Ramos (cell line): ENCODE data around the gene PRDM1.

Experiments
- in situ Hi-C: fragments of 300-500 bp; cut with MboI; formaldehyde crosslinking; loops from one replicate; pipeline ENCODE4 v1.14.3; 2022; ENCODE audit warnings: low sequenced_read_pairs; ENCODE audit not compliant: unreplicated experiment

Gene PRDM1

DNA sequence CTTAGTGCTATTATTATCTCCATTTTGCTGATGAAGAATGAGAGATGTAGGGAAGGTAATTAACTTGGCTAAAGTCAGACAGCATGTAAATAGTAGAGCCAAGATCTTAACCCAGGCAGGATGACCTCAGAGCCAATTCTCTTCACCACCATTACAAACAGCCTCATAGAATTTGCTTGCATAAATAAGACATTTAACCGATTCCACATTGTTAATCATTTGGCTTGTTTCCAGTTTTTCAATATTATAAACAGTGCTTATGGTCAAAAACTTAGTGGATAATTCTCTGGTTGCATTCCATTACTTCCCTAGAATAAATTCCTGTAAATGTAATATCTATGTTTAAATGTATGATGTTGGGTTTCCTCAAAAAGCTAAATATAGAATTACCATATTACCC, 19.1 kb upstream of the PRDM1 start:
- in situ Hi-C loops = no loop called here

DNA sequence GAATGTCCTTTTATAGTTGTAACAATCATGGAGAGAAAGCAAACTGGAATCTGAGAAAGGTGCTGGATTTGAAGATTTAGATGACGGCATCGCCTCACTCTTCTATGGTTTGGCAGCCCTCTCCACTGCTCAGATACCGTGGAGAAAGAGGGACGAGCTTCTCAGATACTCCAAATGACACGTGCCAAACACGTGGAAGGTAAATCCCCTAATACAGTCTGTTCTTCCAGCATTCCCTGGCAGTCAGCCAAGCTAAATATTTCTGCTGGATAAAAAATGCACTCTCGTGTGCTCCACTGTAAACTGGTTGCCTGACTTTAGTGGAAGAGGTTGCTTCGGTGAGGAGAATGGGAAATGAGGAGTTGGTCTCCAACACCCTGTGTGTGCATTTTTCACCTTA, 16.7 kb upstream of the PRDM1 start:
- in situ Hi-C loops = no loop called here

DNA sequence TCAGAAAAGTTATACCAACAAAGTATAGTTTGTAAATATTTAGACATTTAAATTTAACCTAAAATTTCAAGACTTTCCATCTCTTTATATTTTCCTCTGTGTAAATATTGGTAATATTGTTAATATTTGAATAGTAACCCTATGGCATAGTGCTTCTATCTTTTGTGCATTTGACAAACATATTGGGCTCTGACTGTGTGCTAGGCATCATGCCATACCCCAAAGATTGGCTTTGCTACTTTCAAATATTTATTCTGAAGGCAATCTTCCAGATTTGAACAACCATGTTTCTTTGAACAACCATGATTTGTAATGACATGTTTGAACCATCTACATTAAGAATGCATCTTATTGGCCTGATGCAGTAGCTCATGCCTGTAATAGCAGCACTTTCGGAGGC, 15.5 kb upstream of the PRDM1 start:
- in situ Hi-C loops = no loop called here

DNA sequence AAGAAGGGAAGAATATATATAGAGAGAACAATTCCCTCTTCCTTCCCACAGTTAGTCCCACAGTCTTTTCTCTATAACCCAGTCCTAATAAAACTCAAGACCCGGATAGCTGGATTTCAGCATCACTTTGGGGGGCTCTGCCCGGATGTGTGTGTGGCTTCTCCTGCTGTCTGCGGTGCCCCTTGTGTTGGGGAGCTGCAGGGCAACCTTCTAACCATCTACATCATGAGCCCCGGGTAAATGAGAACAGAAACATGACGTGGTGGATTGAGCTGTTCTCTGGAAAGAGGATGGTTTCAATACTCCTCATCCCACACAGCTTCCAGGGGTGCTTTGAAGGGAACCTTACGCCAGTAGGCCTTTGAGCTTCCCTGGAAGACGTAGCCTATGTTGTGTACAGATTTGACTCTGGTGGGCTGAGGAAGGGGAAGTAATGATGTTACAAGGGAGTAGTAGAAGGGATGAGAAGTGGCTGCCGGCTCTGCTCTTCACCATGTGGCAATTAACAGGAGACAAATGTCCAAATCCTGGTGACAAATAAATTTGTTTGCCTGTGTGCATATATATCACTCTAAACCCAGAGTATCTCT, 13.5 kb upstream of the PRDM1 start:
- in situ Hi-C loops = no loop called here

DNA sequence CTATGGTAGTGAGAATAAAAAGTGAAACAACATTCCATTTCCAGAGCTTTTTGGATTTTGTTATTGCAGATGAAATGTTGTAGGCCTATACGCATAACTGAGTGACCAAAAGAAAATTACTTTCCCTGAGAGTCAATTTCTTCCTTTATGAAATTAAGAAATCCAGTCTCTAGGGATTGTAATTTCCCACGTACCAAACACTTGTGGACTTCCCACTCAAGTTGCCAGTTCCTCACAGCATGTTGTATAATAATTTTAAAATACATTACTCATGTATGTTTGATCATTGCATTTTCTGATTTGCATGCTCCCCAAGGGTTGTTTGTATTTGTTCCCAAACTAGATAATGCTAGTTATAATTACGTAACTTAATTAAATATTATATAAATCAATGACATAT, 12.0 kb upstream of the PRDM1 start:
- in situ Hi-C loops = no loop called here

DNA sequence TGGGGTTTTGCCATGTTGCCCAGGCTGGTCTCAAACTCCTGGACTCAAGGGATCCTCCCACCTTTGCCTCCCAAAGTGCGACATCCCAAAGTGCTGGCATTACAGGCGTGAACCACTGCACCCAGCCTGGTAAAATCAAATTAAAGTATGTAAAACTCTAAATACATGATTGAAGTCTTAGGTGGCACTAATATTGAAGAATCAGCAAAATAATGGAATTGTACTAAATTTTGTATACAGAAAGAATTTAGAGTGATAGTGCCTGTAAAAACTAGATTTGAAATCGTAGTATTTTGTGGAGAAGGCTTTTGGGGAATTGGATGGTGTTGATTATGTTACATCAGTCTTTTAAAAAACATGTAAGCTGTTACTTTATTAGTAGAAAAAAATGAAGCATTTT, 10.0 kb upstream of the PRDM1 start:
- in situ Hi-C loops = no loop called here

DNA sequence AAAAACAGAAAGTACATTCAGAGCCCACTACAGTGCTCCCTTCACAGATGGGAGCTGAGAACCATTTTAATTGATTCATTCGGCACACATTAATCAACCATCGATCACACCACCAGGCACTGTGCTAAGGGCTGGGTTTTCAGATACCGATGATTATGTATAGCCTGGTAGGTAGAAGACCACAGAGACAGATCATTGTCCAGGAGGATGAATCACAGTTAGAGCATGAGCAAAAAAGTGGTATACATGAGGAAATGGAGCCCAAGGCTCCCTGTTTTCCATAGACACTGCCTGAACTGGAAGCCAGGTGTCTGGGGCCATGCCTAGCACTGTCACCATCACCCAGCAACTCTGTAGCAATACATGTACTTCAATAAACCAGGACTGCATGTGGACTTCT, 9.0 kb upstream of the PRDM1 start:
- in situ Hi-C loops = no loop called here

DNA sequence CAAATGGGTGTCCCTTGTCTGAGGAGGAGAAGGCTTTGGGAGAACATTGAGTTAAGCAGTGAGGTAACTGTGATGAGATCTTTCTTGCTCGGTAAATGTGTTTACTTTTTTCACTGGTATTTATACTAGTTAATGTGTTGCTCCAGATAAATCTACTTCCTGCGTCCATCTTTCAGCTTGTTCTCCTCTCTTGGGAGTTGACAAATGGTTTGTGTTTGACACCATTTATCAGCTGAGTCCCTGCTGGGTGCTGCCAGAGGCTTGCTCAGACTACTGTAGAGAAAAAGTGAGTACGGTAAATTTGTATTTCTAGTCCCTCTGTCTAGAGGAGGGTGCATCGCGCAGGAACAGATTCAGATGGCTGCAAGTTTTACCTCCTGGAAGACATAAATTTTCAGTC, 8.3 kb upstream of the PRDM1 start:
- in situ Hi-C loops = no loop called here

DNA sequence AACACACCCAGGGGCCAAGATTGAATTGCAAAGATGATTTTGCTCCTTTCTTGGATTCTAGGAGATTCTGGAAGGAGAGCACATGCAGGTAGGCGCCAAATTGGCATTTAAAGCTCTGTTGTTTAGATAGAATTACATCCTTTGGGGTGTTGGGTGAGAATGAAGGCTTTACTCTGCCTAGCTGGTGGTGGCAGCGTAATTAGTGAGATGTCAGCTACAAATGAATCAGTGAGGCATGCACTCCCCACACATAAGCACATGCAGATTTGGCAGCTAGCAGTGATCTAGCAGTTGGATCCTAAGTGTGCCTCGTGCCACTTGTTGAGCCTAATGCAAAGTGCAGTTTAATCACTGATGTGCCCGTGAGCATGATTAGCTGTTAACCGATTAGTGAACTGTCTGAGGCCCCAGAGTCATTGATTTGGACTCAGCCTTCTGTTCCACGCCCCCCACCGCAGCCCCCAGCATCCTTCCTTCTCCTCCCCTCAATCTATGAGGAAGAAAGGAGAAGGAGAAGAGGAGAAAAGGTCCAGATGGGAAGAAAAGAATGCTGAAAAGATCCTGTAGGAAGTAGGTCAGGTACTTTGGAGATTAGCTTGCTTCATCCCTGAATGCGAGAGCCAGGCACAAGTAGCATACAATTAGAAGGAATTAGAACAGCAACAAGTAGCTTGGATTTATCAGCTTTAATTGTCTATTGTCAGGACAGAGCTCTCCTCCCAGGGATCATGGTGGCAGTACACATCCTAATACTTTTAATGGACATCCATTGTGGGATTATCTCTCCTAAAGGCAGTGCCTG, 6.0 kb upstream of the PRDM1 start:
- in situ Hi-C loops = no loop called here

DNA sequence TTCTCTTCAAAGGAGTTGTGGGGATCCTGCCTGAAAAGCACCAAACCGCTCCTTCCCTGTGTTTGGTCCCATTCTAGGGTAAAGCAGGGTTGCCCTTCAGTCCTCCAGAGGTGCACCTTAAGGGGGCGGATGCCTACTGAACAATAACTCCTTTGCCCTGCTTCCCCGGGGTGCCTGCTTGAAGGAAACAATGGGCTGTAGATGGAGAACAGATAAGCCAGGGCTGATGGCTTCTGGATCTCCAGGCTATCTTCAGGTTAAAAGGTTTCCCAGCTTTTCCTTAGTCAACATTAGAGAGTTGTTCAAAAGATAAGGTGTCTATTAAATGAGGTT, 5.4 kb upstream of the PRDM1 start:
- in situ Hi-C loops = no loop called here

DNA sequence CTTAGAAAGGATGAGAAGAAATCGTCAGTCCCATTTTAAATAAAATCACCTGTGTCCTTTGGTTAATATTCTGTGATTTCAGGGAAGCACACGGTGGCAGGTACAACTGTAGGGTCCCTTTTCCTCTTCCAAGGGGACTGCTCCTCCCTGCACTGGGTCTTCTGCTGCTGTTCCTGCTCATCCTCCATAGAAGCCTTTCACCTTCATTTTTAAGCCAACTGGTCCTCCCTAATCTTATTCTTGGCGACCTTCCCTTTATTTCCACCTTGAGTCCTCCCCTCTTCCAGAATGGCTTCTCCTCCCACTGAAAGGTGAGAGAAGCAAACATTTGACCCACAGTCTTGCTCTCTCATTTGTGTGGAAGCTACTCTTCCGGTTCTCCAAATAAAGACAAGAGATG, 4.4 kb upstream of the PRDM1 start:
- in situ Hi-C loops = no loop called here

DNA sequence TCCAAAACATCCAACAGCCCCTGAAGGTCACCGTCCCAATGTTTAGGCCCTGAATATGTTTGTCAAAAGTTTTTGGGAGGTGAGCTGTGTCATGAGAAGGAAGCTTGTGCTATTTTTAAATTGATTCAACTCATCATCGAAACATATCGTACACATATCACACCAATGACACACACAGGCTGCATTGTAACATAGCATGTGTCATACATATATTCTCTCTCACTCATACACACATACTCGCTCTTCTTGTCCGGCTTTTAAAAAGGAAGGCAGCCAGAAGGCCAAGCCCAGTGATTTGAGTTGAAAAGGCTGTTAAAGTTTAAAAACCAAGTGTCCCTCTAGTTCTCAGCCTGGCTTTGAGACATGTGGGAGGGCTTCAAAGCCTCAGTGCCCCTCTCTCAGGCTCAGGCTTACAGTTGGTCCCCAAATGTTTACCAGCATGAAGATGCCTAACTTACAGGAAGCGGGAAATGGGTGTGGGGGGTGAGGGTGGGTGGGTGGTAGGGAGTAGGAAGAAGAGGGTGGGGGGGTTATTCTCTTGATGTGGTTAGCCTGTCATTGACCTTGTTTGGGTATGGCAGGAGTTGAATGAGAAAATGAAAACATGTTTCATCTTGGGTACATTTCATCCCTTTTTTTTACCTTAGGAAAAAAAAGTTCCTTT, 3.3 kb upstream of the PRDM1 start:
- in situ Hi-C loops = no loop called here

DNA sequence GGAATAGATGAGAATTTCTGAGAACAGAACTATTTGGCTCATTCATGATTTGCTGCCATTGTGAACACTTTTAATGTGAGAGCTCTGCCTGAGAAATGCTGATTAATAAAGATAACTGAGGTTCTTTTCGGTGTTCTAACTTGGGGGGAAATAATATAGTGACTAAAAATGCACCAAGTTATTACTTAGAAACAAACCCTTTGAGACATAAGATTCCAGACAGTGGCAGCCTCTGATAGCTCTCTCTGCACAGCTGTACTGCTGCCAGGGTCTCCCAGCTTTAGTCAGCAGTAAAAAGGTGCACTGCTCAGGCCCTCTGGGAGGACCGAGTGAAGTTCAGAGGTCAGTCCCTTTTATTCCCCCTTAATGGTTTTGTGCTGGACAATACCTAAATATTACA, 2.5 kb upstream of the PRDM1 start:
- in situ Hi-C loops = no loop called here

DNA sequence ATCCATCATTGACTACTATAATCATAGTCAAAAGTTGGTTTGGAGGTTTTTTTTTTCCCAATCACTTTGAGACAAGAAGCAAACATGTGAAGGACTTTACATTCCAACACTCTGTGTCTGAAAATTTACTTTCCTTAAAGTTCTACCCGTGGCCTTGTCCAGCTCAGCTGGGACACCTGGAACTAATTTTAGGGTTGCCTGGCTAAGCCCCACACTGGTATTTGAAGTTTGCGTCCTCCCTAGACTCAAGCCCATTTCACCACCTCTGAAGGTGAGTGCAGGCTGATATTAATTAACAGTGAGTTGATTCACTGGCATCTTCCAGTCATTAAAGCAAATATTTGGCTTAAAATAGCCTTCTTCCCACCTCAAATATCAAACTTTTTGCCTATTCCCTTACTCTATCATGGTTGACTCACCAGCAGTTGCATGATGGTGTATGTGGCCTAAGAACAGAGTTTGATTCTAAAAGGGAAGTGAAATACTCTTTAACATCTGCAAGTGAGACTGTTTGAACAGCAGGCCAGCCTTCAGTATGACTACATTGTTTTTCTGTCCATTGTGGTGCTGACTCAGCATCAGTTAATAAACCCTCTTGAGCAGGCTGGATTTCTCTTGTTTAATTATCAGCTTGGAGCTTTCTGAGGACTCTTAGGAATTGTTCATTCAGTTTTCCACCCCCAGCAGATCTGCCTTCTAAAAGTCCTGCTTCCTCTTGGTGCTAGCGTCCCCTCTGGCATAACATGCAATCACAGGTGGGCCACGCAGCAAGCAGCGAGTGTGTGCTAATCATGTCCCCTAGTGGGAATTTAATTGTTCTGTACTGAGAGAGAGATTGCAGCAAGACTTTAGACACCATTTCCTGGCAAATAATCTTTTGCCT, 1.8 kb upstream of the PRDM1 start:
- in situ Hi-C loops = no loop called here

DNA sequence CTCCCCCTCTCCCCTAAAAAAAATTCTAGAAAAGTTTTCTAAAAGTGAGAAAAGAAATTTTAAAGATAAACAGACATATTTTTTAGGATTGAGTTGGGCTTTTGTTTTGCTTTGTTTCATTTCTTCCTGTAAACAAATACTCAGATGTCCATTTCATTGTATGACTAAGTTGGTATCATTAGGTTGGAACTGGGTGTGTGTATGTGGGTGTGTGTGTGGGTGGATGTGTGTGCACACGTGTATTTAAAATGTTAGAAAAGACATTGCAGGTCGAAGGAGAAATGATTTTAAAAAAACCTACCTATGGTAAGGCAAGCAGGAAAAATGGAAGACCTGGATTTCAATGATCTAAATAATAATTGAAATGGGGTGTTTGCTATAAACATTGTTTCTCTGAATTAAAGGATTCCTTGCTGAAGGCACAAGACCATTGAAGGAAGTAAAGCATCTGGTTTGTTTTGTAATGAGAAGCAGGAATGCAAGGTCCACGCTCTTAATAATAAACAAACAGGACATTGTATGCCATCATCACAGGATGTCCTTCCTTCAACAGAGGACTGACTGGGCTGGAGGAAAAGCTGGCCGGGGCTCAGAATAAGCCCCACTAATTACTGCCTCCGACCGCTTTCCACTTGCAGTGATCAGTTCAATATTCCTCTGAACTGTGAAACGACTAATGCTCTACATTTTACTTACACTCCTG, 996 bp upstream of the PRDM1 start:
- in situ Hi-C loops = no loop called here

DNA sequence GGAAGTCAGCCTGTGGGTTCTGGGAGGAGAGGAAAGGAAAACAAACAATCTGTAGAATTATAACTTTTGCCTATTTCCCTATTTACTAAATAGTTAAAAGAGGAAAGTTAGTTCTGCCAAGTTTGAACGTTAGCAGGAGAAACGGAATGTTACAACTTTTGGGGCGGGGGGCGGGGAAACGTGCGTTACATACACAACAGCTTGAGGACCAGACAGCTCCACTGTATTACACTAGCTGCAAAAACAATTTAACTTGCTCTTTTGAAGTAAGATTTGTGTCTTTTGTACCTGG, 498 bp upstream of the PRDM1 start:
- in situ Hi-C loops = no loop called here

DNA sequence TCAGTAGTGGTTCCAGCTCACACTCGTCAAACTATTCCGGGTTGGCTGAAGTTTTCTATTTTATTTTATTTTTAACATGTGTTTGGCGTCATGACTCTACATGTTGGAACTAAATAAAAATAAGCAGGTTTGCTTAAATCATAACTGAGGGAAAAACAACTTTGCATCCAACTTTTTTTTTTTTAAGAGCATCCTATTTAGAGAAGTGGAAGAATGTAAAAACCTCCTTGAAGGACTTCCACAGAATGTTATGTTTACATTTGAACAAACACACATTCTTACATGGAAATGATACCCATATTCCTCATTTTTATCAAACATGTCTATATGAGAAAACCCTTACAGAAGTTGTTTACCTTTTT, 659 bp downstream of the PRDM1 start:
- in situ Hi-C loops = no loop called here

DNA sequence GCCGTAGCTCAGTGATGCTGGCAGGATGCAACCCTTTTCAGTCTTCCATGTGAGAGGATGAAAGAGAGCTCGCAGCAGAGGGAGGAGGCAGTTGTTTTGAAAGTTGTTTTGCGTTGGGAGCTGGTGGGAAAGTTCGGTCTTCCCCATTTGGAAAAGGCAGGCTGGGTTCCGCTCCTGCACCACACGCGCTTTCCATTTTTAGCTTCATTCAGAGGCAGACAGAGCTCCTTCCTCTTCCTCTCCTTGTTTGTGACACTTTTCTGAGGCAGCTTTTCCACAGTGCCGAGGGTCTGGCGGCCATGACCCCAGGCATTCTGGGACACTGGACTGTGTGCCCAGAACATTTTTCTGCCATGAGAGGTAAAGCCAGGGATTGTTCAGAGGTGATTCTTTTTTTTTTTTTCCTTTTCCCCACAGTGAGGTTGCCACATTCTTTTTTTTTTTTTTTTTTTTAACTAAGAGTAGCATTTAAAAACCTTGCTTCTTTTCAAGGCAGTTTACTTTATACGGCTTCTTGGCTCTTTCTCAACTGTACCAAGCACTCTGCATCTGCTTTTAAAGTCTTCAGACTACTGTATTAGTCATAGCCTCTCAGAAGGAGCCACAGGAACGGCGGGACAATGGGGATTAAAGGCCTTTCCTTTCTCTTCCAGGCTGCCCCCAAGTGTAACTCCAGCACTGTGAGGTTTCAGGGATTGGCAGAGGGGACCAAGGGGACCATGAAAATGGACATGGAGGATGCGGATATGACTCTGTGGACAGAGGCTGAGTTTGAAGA, 1.6 kb downstream of the PRDM1 start:
- in situ Hi-C loops = no loop called here

DNA sequence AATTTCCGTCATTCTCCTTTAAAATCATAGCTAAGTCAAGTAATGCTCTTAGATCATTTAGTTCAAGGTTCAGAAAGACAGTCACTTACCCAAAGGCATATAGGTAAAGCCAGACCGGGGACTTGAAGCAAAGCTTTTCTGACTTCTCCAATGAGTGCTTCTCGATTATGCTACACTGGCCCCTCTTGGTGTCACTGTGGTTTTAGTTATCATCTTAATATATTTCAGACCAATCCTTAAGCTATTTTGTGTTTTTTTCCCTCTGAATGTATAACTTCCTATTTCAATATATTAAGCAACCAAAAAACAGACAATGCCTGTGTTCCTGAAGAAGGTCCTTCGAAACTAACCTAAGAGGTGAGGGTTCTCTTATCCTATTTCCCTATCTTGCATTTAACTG, 3.9 kb downstream of the PRDM1 start:
- in situ Hi-C loops = no loop called here

DNA sequence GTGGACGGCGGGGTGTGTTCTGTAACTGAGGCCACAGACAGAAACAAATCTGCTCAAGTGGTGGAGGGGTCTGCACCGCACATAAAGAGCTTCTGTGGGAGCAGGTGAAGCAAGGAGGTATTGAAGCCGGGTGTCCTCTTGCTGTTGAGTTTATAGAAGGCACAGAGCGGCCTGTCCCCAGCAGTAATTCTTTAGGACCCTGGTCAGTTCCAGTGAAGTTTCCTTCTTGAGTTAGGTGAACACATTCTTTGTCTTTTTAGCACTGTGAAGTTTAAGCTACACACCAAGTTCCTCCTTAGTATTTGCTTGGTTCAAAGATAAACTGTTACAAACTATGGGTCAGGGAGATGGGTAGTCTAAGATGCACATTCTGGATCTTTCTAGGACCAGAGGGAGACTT, 6.1 kb downstream of the PRDM1 start:
- in situ Hi-C loops = no loop called here
